Measurements from ENCODE around the gene ACP3. TPM values are rescaled to one million over a fixed set of nuclear protein-coding genes. Genes with fewer than 3 reads are reported as not detected.
A peak's percentile ranks its signal among the peaks of the same experiment; 100 is the strongest.

ACP3 gene, protein sequence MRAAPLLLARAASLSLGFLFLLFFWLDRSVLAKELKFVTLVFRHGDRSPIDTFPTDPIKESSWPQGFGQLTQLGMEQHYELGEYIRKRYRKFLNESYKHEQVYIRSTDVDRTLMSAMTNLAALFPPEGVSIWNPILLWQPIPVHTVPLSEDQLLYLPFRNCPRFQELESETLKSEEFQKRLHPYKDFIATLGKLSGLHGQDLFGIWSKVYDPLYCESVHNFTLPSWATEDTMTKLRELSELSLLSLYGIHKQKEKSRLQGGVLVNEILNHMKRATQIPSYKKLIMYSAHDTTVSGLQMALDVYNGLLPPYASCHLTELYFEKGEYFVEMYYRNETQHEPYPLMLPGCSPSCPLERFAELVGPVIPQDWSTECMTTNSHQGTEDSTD
- total RNA-seq = 1 to 10 TPM in 2 of 3 donors, under 1 TPM in 1; 0.75 to 2.1 (median 1.7) TPM
- 5.8 TPM for total RNA-seq (2013)

DNA sequence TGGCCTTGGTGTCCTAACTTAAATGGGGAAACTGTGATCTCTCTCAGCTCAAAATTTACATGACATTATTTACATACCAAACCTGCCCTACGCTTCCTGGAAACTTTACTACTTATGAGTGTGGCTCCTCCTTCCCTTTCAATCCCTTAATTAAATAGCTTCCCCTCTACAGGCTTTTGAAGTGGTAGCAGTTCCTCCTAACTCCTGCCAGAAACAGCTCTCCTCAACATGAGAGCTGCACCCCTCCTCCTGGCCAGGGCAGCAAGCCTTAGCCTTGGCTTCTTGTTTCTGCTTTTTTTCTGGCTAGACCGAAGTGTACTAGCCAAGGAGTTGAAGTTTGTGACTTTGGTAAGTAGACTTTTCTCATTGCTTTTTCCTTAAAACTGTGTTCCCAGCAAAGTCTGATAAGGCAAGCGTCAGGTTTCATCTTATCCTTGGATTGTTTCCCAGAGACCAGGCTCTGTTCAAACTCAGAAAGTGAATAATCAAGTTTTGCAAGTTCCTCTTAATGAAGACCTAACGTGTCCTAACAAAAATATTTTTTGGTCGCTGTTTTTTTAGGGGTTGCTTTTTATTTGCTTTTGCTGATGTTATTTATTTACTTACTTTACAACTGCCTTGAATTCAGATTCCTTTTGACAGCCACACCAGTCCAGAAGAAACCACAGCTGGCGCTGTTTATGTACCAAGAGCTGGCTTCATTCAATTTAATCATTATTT is at the start of gene ACP3:
Gene ACP3 (plus strand): TSS at position 179 of the 720 bp plus-strand sequence. CDS start 50 bp downstream, at position 229.
- Mint-ChIP-seq H3K9me3 (no peaks in the 10 kb centered on the region), H3K27ac (no peak within 1 kb of the TSS), H3K4me3 (no peak within 1 kb of the TSS), H3K27me3 (ENCODE audit: low read depth in 2 of 2) (peaks cover 0 to 11% of the 10 kb centered on the region in 2 donors), H3K4me1 (no peaks in the 10 kb centered on the region), H3K36me3 (no peaks in the 10 kb centered on the region)
- no peaks in the 10 kb centered on the region for H3K4me1 ChIP-seq (ENCODE audit: control insufficient read depth, insufficient read depth, low read length)
- TF ChIP-seq, protein P1, sequence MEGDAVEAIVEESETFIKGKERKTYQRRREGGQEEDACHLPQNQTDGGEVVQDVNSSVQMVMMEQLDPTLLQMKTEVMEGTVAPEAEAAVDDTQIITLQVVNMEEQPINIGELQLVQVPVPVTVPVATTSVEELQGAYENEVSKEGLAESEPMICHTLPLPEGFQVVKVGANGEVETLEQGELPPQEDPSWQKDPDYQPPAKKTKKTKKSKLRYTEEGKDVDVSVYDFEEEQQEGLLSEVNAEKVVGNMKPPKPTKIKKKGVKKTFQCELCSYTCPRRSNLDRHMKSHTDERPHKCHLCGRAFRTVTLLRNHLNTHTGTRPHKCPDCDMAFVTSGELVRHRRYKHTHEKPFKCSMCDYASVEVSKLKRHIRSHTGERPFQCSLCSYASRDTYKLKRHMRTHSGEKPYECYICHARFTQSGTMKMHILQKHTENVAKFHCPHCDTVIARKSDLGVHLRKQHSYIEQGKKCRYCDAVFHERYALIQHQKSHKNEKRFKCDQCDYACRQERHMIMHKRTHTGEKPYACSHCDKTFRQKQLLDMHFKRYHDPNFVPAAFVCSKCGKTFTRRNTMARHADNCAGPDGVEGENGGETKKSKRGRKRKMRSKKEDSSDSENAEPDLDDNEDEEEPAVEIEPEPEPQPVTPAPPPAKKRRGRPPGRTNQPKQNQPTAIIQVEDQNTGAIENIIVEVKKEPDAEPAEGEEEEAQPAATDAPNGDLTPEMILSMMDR (IDR thresholded peaks at IDR 0.05) = no peak
- DNase-seq (peak in 1 of 2 donors; percentile 2), ATAC-seq (peak in 1 of 3 donors; percentile 46)
- H3K4me3 ChIP-seq (ENCODE audit: low read length) = no peak within 1 kb of the TSS
- H3K27ac ChIP-seq (ENCODE audit: low read length) = no peak within 1 kb of the TSS
- H3K36me3 ChIP-seq (ENCODE audit: control insufficient read depth, insufficient read depth, low read length) = no peaks in the 10 kb centered on the region
- intact Hi-C loops (cut with micrococcal nuclease) = no loop called here
- 30% methylated on average over 4 of the region's 6 CpGs for WGBS (ENCODE audit: insufficient coverage)
- no peaks in the 10 kb centered on the region for H3K27me3 ChIP-seq (ENCODE audit: control insufficient read depth, insufficient read depth, low read length)
- no peaks in the 10 kb centered on the region for H3K9me3 ChIP-seq (ENCODE audit: control insufficient read depth, insufficient read depth, low read length)

DNA sequence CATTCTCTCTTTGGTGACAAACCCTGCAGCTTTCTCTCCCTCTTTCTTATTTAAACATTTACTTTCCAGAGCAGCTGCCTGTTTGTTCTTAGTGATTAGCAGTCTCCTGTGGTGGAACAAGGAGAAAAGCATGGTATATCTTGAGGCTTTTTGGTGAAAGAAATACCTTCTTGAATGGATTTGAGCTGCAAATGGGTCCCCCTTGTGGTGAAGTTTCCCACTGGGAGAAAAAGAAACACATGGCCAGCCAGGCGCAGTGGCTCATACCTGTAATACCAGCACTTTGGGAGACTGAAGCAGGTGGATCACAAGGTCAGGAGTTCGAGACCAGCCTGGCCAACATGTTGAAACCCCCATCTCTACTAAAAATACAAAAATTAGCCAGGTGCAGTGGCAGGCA is 48.3 kb upstream of the ACP3 start:
- WGBS (ENCODE audit: insufficient coverage) = 73% methylated on average over 2 of the region's 2 CpGs
- H3K27ac ChIP-seq (ENCODE audit: low read length) = no peak overlapping the region
- Mint-ChIP-seq H3K36me3 (no peaks in the 10 kb centered on the region), H3K27me3 (ENCODE audit: low read depth in 2 of 2) (no peaks in the 10 kb centered on the region), H3K9me3 (no peaks in the 10 kb centered on the region), H3K4me1 (no peaks in the 10 kb centered on the region), H3K27ac (no peak overlapping the region), H3K4me3 (no peak overlapping the region)
- ATAC-seq (no peak), DNase-seq (no peak)
- intact Hi-C loops (cut with micrococcal nuclease) = no loop called here
- H3K4me3 ChIP-seq (ENCODE audit: low read length) = no peak overlapping the region
- no peaks in the 10 kb centered on the region for H3K4me1 ChIP-seq (ENCODE audit: control insufficient read depth, insufficient read depth, low read length)
- H3K9me3 ChIP-seq (ENCODE audit: control insufficient read depth, insufficient read depth, low read length) = no peaks in the 10 kb centered on the region
- no peaks in the 10 kb centered on the region for H3K36me3 ChIP-seq (ENCODE audit: control insufficient read depth, insufficient read depth, low read length)
- H3K27me3 ChIP-seq (ENCODE audit: control insufficient read depth, insufficient read depth, low read length) = no peaks in the 10 kb centered on the region
- TF ChIP-seq, protein P1 (IDR thresholded peaks at IDR 0.05) = no peak

DNA sequence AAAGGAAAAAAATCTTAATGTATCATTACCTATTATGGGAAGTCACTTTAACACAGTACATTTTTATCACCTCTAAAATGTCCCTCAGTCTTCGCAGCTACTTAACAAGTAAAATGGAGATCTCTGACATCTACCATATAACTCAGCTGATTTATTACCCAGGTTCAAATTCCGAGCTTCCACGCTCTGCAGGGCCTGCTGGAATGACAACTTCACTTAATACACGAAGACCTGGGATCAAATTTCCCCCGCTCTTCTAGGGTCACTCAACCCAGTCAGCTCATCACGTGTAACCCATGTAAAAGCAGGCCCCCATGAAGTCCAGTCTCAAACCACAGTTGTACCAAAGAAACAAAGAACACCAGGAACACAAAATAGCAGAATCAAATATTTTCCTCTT is 44.2 kb upstream of the ACP3 start:
- Histone ChIP-seq H3K4me1 (ENCODE audit: control insufficient read depth, insufficient read depth, low read length) (no peaks in the 10 kb centered on the region), H3K27ac (ENCODE audit: low read length) (no peak overlapping the region), H3K4me3 (ENCODE audit: low read length) (no peak overlapping the region), H3K36me3 (ENCODE audit: control insufficient read depth, insufficient read depth, low read length) (no peaks in the 10 kb centered on the region), H3K27me3 (ENCODE audit: control insufficient read depth, insufficient read depth, low read length) (no peaks in the 10 kb centered on the region), H3K9me3 (ENCODE audit: control insufficient read depth, insufficient read depth, low read length) (no peaks in the 10 kb centered on the region)
- TF ChIP-seq, protein P1 (IDR thresholded peaks at IDR 0.05) = no peak
- no peak for ATAC-seq
- Mint-ChIP-seq H3K4me1 (no peaks in the 10 kb centered on the region), H3K4me3 (no peak overlapping the region), H3K36me3 (no peaks in the 10 kb centered on the region), H3K27me3 (ENCODE audit: low read depth in 2 of 2) (no peaks in the 10 kb centered on the region), H3K27ac (no peak overlapping the region), H3K9me3 (no peaks in the 10 kb centered on the region)
- no peak for DNase-seq
- intact Hi-C loops (cut with micrococcal nuclease) = no loop called here
- WGBS (ENCODE audit: insufficient coverage) = 82% methylated on average over 6 of the region's 6 CpGs
